ENCODE data around the gene LRMDA.
"Not testable (repeated sequence)": the region's sequence is repeated elsewhere in the genome, so short reads cannot be mapped to it uniquely, and the experiment has no call there.

The LRMDA gene

DNA sequence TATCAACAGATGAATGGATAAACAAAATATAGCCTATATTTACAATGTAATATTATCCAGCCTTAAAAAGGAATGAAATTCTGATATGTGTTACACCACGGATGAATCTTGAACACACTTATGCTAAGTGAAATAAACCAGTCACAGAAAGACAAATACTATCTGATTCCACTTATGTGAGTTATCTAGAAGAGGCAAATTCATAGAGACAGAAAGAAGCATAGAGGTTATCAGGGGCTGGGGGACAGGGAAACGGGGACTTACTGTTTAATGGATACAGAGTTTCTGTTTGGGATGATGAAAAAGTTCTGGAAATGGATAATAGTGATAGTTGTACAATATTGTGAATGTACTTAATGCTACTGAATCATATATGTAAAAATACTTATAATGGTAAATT lies 329.9 kb downstream of the LRMDA start:
- DNase-seq: no peak

DNA sequence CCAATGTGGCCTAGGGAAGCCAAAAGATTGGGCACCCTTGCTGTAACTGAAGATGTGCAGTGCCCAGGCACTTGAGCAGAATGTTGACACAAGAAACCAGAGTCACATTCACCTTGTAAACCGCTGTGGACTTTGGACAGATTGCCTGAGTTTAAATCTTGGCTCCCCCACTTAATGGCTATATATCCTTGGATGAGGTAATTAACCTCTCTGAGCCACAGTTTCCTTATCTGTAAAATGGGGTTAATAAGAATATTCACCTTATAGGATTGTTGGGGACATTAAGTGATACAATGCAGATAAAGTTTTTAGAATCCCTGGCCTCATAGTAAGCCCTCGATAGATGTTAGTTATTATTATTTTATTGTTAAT lies 331.0 kb downstream of the LRMDA start:
- no peak for DNase-seq

DNA sequence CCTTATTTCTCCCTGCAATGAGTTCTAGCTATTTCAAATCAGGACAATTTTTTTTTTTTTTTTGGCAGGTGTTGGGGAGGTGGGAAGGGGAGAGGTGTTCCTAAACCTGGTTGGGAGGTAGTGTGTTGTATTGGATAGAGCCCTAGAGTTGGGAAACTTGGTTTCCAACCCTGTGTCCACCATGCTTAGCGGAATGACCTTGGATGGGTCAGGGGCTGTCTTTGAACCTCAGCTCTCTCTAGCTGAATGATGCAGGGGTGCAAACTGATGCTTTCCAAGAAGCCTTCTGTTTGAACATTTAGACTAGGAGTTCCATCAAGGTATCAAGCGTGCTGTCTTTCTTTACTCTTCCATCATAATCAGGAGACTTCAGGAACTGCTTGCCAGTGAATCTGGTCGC lies 332.2 kb downstream of the LRMDA start:
- no peak for DNase-seq

DNA sequence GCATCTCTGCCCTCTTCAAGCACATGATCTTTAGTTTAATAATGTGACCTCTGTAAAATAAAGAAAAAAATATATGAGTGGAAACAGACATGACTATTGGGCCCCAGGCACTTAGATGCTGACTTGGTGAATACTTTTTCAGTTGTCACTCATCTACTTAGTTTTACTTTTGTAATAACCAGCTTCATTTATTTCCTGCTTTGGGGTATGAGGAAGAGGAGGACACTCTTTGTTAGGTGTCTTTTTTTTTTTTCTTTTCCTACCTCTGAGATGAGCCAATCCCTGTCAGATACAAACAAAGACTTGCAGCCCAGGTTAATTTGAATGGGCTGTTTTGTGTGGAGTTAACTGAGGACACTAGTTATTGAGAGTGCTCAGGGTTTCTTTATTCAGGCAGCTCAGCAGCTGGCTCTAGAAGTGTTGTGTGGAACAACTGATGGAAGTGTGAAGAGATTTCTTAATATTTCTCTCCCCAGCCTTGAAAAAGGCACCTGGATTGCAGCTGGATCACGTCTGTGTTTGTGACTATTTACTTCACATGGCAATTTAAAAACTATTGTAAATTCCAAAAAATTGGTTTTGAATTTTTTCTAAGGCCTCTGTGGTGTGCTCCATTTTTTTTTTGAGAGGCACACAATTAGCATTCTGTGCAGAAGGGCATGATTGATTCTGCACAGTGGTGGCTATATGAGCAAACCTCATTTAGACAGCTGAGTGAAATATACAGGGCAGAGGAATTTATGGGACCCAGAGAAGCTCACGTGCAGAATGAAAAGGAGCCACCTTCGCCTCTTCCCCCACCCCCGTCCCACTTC lies 333.8 kb downstream of the LRMDA start:
- DNase-seq: no peak

DNA sequence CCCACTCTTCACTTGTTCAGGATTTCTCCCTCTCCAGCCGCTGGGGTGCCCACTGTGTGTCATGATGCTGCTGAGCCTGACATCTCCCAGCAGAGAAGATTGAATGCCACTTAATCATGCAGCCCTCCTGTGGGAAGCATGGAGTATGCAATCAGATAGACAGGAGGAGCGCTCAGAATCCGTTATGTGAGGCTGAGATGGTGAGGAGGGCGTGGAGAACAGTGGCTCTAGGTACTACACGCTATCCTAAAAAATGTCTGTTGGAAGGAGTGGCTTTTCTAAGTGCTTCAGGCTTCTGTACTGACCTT lies 334.3 kb downstream of the LRMDA start:
- no peak for DNase-seq

DNA sequence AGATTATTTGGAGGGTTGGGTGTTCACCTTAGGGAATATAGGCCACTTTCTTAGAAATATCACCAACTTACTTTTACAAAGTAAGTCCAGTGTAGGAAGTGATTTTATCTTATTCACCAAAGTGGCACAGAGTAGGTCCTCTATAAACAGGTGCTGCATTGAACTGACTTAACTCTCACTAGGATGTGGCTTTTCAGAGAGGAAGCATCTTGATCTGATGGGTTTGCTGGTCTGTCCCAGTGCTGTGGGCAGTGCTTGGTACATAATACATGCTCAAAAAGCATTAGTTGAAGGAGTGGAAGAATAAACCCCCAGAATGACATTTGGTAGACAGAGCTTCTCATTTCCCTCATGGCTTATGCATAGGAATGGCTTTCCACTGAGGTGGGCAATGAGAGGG lies 334.7 kb downstream of the LRMDA start:
- DNase-seq: no peak

DNA sequence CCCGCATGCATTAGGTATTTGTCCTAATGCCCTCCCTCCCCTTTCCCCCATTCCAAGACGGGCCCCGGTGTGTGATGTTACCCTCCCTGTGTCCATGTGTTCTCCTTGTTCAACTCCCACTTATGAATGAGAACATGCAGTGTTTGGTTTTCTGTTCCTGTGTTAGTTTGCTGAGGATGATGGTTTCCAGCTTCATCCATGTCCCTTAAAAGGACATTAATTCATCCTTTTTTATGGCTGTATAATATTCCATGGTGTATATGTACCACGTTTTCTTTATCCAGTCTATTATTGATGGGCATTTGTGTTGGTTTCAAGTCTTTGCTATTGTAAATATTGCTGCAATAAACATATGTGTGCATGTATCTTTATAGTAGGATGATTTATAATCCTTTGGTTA lies 335.3 kb downstream of the LRMDA start:
- not testable (repeated sequence) for DNase-seq

DNA sequence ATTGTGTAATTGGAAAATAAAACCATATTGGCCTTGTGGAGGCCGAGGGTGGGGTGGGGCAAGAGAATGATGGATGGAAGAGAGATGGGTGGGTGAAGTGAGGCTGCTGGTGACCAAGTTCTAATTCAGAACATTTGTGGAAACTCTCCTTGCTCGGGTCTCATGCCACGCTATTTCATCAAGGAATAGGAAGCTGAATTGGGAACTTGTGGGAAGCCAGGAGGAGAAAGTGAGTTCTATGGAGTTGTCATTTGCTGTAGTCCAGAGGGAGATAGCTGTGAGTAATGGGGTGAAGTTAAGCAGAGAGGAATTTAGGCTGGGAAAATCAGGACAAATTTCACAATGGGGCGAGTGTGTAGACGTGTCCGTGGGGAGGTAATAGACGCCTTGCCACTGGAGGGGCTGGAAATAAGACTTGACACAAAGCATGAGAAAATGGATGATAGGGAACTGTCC lies 339.2 kb downstream of the LRMDA start:
- no peak for DNase-seq

DNA sequence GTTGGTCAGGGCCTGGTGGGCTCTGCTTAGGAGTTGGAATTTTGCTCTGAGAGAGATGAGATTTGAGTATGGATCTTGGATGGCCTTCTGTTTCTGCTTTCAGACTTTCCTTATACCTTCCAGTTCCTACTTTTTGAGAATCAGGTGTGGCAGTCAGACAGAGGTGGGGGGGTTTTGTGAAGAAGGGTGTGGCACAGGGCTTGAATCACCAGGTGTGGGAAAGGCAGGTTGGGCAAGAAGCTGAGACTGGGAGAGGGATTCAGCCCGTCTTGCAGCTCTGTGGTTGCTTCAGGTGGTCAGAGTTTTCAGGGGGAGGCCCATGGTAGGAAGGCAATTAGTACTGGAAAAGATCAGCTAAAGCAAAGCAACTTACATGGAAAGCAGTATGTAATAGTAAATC lies 340.2 kb downstream of the LRMDA start:
- DNase-seq: no peak

DNA sequence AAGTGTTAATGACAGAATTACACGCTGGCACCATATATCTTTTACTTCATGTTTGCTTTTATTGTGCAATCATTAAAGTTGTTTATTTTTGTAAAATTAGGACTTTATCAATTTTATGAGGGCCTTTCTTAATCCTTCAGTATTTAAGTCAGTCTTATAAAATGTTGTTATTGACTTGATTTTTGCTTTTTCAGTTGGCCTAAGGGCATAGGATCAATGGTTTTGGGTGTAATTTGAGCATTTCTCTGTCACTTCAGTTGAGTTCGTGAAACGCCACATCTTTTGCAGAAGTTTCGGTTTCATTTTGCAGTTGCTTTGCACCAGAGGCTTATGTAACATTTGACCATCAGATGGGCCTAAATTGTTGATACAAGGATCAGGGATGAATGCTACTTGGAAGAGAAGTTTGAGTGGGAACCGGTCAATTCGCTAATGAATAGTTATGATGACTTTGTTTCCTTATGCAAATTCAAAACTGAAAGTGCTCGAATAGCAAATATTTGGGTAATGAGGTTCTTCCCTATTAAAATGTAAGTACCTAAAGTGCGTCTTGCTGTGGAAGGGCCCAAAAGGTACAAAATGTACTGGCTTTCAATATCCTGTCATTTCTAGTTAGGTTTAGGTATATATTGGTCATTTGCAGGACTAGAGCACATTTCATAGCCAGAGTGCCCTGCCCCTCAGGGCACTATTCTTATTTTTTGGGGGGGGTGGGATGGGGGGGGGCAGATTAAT lies 340.9 kb downstream of the LRMDA start:
- DNase-seq: no peak

DNA sequence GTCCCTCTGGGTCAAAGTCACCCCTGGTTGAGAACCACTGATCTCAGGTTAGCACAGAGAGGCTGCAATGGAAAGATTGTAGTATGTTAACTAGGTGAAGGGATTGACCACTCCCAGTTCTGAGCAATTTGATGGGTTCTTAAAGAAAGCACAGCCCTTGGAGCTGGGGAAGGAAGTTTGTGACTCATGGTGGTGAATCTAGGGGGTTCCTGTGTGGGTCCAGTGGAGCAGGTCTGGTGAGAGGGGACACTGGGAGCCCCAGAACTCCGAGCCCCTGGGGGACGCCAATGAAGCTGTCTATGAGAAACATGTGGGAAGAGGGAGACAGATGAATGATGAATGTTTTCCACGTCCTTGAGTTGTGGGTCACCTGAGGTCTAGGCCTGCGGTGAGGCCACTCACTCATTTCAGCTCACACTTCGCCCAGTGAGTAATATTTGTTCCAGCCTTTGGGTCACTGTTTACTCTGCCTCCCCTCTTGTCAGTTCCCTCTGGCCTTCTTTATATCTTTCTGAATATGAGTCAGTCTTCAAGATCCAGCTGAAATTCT lies 341.9 kb downstream of the LRMDA start:
- no peak for DNase-seq

DNA sequence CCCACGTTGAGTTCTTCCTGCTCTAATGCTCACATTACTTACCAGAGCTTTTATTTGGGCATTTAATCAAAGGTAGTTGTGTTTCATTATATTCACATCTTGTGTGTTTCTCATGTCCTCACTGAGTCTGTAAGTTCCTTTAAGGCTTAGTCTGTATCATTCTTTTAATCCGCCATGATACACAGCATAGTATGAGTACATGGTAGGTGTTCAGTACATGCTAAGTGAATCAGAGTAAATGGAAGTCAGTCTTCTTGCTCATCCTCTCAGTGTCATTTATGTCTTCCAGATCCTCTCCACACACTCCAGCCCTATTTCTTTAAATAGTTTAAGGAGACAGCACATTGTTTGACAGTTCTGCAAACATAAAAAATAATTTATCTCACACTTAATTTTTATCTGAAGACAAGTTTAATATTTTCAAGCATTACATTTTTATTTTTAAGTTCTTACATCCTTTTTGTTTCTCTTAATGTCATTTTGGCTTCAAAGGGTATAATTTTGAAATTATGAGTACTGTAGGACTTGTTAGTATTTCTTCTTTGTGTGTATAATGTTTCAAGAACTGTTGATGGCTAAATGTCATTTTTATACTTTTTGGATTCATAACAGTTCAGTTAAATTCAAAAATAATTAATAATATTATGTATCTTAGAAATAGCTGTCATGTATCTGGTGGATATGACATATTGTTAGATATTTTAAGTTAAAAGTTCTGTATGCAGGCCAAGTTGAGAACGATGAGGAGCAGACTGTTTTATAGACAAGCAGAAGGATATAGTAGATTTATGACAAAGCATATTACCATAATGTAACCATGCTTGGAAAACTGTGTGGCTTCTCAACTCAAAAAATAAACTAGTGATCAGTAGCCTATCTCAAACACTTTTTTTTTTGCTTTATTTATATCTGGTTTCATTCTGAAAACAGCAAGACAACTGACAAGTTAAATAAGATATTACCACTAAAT lies 342.7 kb downstream of the LRMDA start:
- DNase-seq: no peak

DNA sequence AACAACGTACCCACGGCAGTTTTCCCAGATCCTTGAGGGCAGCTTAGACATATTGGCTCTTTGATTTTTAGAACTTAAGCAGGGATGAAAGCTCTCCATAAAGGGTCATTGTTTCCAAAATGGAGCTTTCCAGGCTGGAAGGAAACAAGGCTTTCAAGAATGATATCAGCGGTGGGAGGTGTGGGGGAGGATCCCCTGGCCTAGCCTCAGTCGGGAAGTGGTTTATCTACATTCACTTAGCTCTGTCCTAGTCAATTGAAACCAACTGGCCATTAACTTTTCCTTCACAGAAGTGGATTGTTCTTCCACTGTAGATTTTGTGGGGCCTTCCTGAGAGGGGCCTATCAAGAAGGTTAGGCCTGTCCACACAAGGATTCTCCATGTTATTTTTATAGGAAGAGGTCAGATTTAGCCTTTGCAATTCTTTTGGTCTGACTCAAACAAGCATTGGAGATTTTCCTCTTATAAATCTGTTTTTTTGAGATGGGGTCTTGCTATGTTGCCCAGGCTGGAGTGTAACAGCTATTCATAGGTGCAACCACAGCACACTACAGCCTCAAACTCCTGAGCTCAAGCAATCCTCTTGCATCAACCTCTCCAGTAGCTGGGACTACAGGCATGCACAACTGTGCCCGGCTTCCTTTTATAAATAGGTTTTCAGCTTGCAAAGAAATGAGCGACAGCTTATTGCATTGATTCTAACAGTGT lies 343.5 kb downstream of the LRMDA start:
- DNase-seq: no peak

DNA sequence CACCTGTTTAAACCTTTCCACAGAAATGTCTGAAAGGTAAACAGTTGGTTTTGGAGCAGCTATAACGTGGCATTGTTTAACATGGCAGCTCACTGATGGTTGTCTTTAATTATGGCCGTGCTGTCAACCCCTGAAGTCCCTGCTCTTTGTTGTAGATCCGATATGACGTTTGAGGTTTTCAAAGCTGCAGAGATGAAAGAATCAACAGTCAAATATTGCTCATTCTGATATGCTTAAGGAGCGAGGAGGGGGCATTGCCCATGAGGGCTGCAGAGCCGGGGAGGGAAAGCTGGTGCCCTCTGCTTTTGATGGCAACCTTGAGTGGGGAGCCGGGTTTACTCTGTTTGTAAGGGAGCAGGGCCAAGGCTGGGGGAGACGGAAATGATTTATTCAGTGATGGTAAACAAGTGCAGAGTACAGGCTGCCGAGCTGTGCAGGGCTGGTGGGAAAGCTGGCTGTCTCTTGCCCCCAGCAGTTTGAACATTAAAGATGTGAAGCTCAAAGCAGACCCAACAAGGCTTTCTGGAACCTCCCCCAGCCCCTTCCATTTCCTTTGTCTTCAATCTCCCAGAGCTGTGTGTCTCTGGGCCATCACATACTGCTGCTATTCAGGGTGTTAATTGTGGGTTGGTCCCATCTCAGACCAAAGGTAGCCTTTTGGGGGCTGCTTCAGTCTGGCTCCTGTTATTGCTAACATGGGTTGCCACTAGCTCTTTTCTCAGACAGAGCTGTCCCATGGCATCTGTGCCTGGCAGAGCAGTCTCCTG lies 345.5 kb downstream of the LRMDA start:
- no peak for DNase-seq

DNA sequence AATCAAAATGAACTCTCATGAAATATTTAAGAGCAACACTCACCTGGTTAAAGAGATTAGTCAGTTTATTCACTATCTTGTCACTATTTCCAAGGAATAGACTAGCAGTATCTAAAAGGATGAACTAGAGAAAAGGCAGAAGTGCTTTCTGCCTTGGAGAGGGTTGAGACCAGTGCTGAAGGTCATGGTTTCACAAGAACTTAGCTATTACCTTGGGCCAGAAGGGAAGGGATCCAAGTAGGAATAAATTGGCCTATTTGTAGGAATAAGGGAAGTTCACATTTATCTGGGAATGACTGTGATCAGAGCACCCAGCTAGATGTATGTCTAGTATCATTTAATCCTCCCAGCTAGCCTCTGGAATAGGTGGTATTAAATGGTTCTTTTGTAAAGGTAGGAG lies 347.2 kb downstream of the LRMDA start:
- DNase-seq: no peak

DNA sequence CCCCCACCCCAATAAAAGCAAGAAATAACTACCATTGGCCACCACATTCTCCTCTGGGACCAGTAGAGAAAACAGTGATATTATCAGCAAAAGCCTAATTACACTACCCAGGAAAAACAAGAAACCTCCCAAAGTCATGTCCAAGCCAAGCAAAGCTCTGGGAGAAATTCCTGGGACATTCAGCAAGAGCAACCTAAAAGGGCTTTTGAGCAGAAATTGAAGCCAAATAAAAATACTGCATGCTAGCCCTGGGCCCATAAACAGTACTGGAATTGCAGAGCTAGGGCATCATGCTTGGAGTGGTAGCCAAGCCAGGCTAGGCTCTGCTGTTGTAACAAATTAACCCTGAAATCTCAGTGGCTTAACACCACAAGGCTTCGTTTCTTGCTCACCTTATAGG lies 347.9 kb downstream of the LRMDA start:
- no peak for DNase-seq

DNA sequence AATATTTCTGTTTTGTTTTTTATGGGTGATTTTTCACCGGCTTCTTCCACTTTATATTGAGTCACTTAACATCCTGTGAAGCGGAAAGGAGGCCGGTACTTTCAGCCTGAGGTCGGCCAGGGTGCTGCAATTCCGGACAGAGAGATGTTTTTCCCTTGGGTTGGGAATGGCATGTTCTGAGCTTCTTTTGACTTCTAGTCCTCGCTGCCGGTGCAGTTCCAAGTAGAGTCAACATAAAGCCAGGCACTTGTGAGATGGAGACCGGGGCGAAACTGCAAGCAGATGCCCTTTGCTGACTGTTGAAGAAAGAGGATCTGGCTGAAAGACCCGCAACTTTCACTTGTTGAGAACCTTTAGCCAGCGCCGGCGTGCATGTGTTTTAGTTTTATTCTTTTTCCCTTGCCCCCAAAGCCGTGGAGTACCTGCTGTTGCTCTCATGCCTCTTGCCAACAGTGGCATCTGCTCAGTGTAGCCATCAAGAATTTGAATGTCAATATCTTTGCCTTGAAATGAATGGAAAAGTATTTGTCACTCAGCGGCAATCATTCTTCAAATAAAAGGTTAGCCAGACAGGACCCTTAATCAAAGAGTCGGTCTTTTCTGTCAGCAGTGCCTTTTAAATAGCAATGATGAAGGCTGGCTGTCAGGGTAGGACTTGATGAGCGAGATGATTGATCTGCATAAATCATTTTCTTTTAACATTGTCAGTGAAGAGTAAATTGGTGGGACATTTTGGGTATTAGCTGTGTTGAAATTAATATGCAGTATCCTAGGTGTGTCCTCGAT lies 351.2 kb downstream of the LRMDA start:
- no peak for DNase-seq

DNA sequence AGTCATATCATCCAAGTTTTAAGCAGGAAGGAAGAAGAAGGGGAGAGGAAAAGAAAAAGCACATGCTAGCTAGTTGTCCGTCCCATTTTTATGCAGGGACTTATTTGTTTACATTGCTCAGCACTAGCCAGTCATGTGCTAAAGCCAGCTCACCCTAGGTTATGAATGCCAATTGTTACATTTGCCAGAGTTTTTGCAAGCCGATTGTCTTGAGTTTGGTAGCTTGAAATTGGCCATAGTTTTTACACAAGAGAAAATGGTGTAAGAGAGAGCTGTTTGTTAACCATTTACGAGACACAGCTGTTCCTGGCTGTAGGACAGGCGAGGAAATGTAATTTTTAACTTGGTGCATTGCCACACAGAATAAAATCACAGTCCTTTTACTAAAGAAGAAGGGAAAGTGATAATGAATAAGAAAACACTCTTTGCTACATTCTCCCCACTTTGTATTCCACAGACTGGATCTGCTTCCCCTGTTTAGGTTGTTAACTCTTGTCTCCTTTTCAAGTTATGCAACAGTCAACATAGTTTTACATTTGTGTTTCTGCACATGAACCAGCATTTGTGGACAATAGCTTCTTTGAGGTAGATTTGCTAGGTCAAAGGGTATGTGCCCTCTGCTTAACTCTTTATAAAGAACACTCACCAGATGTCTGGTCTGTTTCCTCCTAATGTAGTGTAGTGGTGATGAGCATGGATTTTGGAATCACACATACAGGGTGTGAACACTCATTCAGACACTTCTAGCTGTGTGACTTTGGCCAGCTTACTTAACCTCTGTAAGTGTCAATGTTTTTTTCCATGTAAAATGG lies 357.2 kb downstream of the LRMDA start:
- DNase-seq: no peak

DNA sequence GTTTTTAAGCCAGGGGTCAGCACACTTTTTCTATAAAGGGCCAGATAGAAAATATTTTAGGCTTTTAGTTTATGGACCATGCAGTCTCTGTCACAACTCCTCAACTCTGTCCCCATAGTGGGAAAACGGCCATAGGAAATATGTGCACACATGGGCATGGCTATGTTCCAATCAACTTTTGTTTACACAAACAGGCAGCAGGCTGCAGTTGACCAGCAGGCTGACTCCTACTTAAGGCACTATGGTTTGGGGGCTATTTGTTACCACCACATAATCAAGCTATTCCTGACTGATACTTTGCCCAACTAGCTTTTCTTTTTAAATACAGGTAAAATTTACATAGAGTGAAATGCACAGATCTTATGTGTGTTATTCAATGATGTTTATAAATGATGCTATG lies 362.4 kb downstream of the LRMDA start:
- no peak for DNase-seq

DNA sequence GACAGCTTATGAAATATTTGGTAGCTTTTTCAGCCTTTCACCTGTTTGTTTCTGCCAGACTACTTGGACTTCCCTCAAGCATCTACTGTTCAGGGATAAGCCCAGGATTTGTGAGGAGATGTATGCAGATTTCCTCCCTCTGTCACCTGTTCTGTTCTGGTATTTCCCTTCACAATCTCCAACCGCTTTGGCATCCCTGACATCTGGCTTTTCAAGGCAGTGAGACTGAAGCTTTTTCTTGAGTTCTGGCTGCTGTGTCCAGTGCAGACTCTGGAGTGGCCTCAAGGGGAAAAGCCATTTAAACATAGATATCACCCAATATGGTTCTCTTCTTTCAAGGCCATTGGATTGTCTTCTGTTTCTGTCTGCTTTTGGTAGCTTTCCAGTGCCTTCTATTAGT lies 369.7 kb downstream of the LRMDA start:
- no peak for DNase-seq
